Stimulated activated CD4-positive, alpha-beta T cell treated with anti-CD3 and anti-CD28 coated beads, Interleukin-2, amount 100 ng/mL, for 48 hours (primary cell): ENCODE measurements around the gene SLC2A14.
A peak's percentile ranks its signal among the peaks of the same experiment; 100 is the strongest.
"Not testable (repeated sequence)": the region's sequence is repeated elsewhere in the genome, so short reads cannot be mapped to it uniquely, and the experiment has no call there.

Experiments used
- DNase-seq, 2 donors: peaks; one replicate each; pipeline ENCODE4 v3.0.0-alpha.2; 2020

The SLC2A14 gene

DNA sequence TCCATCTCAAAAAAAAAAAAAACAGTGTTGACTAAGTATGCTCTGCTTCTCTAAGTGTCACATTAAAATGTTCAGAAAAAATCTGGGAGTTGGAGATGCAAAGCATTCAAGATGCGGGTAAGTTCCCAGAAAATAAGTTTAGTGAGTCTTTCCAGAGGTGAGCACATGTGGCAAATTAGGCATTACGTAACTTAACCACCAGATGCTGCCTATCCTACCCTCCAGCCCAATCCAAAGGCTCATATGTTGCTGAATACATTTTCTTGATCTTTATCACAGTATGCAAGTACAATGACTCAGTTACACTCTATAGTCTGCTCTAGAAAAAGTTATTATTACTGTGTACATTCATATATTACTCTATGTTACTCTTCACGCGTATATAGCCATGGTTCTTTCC, 3.6 kb downstream of the SLC2A14 start:
- no peak for DNase-seq

DNA sequence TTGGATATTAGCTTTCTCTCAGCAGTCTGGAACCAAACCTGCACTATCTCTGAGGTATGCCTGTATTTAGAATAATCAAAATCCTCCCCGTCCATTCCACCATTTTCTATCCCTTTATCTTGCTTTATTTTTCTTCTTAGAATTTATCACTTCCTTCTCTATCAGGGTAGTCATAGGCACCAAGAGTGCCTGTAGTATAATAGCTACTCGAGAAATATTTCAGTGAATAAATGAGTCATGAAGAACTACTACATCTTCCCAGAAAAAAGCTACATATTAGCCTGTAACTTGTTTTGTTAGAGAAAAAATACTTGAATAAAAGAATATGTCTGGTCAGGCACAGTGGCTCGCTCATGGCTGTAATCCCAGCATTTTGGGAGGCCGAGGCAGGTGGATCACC, 4.3 kb downstream of the SLC2A14 start:
- no peak for DNase-seq

DNA sequence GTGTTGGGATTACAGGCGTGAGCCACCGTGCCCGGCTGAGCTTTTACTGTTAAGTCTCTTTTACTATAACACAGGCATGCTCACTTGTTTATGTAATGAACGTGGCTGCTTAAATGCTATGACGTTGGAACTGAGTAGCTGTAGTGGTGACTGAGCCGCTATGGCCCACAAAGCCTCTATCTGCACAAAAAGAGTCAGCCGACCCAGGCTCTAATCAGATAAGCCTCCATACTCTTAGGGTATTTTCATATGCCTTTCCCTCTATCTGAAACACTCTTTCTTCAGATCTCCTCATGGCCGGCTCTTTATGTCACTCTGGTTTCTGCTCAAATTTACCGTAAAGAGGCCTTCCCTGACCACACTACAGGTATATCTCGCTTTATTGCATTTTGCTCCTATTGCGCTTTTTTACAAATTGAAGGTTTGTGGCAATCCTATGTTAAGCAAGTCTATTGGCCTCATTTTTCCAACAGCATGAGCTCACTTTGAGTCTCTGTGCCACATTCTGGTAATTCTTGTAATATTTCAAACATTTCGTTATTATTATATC, 8.0 kb downstream of the SLC2A14 start:
- DNase-seq = no peak

DNA sequence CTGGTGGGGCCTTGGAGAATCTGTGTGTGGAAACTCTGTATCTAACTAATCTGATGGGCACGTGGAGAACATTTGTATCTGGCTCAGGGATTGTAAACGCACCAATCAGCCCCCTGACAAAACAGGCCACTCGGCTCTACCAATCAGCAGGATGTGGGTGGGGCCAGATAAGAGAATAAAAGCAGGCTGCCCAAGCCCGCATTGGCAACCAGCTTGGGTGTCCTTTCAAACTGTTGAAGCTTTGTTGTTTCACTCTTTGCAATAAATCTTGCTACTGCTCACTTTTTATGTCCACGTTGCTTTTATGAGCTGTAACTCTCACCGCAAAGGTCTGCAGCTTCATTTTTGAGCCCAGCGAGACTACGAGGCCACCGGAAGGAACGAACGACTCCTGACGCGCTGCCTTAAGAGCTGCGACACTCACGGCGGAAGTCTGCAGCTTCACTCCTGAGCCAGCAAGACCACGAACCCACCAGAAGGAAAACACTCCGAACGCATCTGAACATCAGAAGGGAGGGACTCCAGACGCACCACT, 9.8 kb downstream of the SLC2A14 start:
- DNase-seq = peak in 1 of 2 donors; percentile 13

DNA sequence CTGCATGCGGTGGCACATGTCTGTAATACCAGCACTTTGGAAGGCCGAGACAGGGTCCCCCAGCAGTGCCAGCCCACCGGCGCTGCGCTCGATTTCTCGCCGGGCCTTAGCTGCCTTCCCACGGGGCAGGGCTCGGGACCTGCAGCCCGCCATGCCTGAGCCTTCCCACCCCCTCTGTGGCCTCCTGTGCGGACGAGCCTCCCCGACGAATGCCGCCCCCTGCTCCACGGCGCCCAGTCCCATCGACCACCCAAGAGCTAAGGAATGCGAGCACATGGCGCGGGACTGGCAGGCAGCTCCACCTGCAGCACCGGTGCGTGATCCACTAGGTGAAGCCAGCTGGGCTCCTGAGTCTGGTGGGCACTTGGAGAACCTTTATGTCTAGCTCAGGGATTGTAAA, 10.4 kb downstream of the SLC2A14 start:
- DNase-seq = not testable (repeated sequence)

DNA sequence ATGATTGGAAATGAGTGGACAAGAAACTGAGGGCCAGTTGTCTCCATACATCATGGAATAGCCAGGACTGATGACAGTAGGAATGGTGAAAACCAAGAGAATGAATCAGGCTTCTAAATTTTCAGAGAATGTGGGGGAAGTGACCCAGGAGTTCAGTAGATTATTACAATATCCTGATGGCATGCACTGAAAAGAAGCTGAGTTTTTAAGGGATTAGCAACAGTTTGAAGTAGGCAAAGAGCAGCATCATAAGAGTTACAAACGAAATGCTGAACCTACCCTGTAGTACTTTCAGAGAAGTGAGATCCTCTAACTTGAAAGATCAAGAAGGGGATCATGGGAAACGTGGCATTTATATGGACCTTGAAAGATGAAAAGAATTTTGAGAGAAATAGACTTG, 13.2 kb downstream of the SLC2A14 start:
- DNase-seq = no peak

DNA sequence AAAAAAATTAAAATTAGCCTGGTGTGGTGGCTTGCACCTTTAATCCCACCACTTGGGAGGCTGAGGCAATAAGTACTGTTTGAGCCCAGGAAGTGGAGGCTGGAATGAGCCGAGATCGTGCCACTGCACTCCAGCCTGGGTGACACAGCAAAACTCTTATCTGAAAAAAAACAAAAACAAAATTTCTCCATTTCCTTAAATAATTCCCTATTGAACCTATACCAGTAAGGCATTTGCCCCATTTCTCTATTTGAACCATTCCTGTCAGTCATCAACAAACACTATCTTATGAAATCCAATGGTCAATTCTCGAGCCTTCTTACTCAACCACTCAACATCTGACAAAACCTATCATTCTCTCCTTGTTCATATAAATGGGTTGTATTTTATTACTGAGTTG, 14.7 kb downstream of the SLC2A14 start:
- DNase-seq = no peak

DNA sequence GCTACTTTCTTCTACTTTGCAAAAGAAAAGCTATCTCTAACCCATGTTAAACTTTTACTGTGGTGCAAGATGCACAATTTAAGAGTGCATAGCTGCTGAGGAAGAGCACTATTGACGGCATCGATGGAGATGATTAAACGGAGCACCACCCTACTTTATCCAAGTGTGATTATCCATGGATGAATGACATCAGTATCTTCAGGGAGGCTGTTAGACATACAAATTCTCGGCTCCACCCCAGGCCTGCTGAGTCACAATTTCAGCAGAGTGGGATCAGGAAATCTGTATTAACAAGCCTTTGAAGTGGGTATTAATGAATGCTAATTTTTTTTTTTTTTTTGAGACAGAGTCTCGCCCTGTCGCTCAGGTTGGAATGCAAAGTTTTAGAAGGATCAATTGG, 16.2 kb downstream of the SLC2A14 start:
- DNase-seq = no peak

DNA sequence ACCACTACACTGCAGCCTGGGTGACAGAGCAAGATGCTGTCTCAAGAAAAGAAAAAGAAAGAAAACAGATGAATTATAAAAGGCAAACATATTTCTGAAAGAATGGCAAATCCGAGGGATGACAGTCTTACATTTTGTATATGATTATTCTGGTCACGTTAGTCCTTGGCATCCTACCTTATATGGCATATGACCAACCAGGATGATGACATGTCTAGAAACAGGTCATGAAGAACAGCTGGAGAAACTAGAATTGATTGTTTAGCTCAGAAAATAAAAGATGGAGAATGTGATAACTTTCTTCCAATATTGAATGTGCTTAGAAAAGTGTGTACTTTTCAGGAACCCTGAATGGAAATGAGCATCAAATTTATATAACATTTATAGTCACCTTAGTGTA, 19.2 kb downstream of the SLC2A14 start:
- no peak for DNase-seq

DNA sequence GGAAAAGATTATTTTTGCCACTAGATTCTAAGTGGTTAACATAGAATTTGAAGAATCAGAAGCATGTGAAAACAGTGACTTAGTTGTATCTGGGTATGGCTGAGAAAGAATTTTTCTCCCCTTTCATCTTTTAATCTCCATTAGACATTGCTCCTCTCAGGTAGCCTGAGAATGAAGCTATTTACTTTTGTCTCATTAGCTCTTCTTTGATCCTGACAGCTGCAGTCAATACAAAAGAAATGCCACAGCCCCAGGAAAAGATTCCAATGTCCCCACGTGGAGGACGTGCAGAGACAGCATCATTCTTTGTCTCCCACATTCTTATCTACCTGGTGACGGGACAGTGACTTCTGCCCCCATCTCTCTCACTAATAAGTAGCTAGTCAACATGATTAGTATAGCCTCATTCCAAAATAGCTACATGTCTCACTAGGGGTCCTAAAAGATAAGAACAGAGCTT, 21.1 kb downstream of the SLC2A14 start:
- DNase-seq = not testable (repeated sequence)

DNA sequence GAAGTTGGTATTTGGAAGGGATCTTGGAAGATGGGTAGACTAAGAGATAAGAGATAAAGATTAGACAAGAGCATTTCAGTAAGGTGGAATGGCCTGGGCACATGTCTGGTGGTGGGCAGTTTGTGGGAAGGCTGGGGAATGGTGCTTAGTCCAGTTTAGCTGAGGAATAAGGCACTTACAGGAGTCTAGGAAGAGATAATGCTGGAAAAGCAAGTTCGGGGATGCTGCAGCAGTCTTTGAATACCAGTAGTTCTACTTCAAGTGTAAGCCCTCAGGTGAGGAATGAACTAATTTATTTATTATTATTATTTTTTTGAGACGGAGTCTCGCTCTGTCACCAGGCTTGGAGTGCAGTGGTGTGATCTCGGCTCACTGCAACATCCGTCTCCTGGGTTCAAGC, 22.6 kb downstream of the SLC2A14 start:
- DNase-seq = not testable (repeated sequence)

DNA sequence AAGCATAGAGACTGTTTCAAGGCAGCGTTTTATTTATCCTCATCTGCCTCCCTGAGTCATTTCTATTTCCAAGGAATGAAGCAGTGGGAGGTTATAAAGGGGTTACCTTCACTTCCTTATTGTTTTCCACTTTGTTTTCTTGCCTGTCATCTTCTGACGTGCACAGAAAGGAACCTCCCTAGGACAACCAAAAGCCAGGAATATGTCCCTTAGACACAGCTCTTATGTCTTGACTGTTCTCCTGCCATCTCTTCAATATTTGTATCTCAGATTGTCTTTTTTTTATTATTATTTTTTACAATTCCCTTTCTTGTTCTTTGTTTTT, 24.7 kb downstream of the SLC2A14 start:
- DNase-seq = not testable (repeated sequence)

DNA sequence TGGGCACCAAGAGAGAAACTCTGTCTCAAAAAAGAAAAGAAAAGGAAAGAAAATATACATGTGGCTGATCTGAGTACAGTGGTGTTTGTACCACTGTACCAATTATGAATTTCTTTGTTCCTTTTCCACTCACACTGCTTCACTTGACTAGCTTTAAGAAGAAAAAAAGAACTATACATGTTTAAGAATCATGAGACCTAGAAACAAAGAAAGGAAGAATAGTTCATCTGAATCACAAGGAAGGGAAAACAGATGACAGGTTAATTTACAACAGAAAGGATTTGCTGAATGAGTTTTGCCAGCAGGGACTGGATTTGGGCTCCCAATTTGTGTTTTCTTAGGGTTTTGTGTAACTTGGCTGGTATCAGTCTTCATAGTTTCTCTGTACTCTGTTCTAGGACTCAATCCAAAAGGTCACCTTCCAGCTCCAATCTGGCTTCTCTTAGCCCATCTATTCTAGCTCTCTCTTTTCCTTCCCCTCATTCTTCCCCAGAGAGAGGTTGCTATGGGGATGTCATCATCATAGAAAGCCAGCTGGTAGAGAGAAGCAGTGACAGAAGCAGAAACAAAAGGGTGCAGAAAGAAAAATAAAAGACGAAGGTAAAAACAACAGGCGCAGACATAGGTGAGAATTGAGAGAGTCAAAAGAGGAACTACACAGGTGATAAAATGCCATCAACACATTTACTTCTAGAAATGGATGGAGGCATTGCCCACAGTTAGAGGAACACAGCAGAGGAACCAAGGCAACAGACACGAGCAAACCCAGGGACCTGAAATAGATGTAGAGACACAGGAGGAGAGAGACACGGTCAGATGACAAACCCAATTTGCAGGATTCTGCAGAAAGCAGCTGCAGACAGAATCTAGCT, 25.3 kb downstream of the SLC2A14 start:
- DNase-seq = not testable (repeated sequence)

DNA sequence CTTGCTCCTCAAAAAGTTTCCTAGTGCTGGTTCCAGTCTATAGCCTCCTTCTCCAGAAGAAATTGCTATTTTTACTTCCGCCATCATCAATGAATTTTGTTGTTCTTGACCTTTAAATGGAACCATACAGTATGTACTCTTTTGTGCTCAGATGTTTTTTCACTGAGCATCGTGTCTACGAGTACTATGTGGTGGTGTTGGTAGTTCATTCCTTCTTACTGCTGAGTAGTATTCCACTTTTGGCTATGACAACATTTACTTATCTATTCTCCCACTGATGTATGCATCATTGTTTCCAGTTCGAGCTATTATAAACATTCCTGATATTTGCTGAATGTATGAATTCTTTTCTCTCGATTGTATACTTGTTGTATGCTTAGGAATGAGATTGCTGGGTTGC, 28.6 kb downstream of the SLC2A14 start:
- no peak for DNase-seq

DNA sequence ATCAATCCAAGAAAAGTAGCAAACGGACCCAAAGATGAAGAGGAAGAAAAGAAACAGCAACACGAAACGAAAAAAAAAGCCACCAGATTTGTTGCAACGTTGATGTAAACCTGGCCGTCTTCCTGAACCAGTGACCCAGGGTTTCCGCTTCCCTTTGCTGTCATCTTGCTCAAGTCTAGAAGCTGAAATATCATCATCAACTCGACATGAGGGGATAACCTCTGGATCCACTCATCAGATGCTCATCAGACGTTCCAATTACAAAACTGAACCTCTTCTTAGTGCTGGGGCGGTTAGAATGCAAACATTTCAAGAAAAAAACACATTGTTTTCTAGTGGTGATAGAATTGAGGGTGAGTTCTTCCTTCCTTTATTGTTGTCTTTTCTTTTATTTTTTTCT, 29.1 kb downstream of the SLC2A14 start:
- DNase-seq = not testable (repeated sequence)

DNA sequence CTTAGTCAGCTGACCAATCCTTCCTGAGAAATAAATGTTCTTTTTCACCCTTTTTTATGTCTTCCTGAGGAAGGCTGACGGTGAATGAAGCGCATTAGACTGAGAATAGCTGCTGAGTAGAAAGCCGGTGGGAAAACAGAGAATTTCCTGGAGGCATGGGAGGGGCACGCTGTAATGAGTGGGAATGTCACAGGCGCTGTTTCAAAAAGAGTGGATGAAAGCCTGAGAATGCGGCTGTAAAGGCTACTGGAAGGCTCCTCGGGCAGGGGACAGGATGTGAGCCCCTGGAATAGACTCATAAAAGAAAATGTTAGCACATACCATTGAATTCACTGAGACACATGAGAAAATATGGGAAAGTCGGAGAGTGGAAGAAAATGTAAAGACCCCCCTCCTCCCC, 29.6 kb downstream of the SLC2A14 start:
- not testable (repeated sequence) for DNase-seq

DNA sequence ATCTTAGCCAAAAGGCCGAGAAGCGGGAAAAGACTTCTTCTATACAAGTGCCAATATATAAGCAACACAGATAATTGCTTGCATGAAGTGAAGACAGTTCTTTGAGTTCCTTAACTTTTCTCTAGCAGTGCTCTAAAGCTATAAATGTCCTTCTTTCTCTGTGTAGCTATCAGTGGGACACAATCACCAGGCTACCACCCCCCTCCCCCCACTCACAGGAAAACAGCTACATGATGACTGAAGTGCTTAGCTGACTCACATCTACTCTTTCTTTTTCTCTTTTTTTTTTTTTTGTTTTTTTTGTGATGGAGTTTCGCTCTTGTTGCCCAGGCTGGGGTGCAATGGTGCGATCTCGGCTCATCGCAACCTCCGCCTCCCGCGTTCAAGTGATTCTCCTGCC, 30.3 kb downstream of the SLC2A14 start:
- DNase-seq = not testable (repeated sequence)

DNA sequence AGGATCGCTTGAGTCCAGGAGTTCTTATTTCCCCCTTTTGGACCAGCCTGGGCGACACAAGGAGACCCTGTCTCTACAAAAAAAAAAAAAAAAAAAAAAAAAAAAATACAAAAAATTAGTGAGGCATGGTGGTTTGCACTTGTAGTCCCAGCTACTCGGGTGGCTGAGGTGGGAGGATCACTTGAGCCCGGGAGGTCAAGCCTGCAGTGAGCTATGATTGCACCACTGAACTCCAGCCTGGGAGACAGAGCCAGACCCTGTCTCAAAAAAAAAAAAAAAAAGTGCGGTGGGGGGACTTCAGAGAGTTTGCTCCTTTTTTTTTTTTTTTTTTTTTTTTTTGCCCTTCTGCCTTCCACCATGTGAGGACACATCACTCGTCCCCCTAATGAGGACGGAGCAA, 32.9 kb downstream of the SLC2A14 start:
- DNase-seq = not testable (repeated sequence)

DNA sequence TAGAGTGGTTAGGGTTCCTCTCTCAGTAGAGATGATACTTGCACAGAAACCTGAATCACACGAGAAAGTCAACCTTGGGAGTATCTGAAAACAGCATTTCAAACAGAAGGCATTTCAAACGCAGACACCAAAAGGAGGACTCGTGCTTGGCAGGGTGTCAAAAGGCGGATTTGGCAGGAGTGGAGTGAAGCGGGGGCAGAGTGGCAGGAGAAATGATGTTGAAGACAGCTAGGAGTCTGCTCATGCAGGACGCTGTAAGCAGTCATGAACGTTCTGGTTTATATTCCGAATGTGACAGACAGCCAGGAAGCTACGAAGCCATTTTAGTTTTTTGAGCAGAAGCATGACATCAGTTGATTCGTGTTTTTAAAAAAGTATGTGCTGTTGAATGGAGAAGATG, 33.5 kb downstream of the SLC2A14 start:
- DNase-seq = not testable (repeated sequence)

DNA sequence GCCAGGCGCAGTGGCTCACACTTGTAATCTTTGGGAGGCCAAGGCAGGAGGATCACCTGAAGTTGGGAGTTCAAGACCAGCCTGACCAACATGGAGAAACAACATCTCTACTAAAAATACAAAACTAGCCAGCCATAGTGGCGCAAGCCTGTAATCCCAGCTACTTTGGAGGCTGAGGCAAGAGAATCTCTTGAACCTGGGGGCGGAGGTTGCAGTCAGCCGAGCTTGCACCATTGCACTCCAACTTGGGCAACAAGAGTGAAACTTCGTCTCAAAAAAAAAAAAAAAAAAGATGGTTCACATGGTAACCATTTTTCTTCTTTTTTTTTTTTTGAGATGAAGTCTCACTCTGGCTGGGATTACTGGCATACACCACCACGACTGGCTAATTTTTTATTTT, 35.3 kb downstream of the SLC2A14 start:
- no peak for DNase-seq

DNA sequence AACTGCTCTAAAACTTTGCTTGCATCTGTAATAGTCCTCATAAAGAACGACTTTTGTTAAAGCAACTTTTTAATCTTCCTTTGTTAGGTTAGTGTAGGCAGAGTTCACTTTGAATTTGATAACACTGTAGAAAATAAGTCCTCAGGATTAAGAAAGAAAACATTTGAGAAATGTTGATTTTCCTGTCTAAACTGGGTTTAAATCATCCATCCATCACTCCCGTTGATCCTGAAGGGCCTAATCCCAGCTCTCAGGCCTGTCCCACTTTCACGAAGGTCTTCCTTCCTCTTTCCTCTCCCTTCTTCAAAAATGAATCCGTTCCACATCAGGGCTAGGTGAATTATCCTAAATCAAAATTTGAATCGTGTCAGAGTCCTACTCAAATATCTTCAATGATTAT, 36.9 kb downstream of the SLC2A14 start:
- no peak for DNase-seq

DNA sequence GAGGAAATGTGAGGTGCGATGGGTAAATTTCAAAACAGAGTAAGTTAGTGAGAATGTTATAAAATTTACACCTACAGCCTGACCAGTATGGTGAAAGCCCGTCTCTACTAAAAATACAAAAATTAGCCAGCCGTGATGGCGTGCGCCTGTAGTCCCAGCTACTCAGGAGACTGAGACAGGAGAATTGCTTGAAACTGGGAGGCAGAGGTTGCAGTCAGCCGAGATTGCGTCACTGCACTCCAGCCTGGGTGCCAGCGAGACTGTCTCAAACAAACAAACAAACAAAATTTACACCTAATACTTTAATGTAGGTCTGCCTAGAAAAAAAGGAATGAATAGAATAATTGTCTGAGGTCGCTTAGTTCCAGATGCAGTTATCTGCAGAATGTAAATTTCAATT, 37.6 kb downstream of the SLC2A14 start:
- no peak for DNase-seq

DNA sequence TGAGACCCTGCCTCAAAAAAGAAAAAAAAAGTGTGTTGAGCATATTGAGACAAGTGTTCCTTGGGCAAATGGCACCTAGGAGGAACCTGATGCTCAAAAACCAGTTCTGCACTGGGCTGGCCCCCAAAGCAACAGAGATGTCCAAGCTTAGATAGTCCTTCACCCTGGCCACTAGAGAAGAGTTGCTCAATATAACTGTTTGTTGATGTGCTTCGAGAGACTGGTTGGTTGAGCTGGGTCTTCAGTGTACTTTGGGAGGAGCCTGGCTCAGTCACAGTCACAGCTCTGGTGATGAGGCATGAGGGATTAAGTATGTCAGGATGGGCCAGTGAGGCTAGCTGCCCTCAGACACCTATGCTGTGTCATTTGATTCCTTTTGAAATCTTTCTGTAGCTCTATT, 38.0 kb downstream of the SLC2A14 start:
- DNase-seq = no peak

DNA sequence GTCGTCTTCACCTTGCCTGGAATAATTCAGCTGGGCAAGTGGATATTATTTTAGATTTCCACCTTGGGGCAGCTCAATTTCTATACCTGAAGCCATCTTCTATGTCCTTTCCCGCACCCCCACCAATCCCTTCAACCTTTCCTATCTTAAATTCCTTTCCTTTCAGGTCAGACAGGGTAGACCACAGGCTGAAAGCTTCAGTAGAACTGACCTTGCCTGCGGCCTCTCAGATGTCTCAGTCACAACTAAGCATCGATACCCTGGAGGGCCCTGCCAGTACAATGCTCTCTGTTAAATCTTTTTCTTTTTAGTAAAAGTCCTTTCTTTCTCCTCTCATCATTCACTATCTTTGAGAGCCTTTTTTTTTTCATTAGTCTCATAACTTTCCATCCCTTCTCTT, 38.9 kb downstream of the SLC2A14 start:
- no peak for DNase-seq
